PC-9 (cell line): ENCODE measurements around the gene NFX1.

Experiments
- CTCF ChIP-seq: fragments of 200-600 bp; sonication (generic); conservative IDR thresholded peaks from 2 replicates; pipeline ENCODE4 v1.6.1; 2017; ENCODE audit warnings: mixed run types, antibody characterized with exemption, mild to moderate bottlenecking, moderate library complexity
- EZH2 ChIP-seq: fragments of 200-600 bp; sonication (generic); IDR thresholded peaks from 2 replicates; pipeline ENCODE4 v1.8.0; 2017; ENCODE audit warnings: antibody characterized with exemption, low read depth

DNA sequence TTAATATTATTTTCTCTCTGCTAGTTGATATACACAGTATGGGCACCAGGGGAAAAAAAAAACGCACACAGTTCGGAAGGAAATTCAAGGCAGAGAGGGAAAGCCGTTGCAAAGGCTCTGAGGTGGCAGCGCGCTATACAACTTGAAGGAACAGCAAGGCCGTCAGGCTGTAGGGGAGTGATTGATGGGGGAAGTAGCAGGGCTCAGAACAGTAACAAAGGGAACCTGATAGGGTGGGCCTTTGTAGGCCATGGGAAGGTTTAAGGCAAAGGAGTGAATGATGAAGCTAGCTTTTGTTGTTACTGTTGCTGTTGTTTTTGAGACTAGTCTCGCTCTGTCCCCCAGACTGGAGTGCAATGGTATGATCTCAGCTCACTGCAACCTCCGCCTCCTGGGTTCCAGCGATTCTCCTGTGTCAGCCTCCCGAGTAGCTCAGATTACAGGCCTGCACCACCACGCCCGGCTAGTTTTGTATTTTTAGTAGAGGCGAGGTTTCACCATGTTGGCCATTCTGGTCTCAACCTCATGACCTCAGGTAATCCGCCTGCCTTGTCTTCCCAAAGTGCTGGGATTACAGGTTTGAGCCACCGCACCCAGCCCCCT lies 85.0 kb downstream of the NFX1 start:
- peak; percentile 7; the same call in 1 of the 2 replicates for TF ChIP-seq CTCF
- TF ChIP-seq EZH2, result no peak
